ENCODE data around the gene C17orf113.

DNA sequence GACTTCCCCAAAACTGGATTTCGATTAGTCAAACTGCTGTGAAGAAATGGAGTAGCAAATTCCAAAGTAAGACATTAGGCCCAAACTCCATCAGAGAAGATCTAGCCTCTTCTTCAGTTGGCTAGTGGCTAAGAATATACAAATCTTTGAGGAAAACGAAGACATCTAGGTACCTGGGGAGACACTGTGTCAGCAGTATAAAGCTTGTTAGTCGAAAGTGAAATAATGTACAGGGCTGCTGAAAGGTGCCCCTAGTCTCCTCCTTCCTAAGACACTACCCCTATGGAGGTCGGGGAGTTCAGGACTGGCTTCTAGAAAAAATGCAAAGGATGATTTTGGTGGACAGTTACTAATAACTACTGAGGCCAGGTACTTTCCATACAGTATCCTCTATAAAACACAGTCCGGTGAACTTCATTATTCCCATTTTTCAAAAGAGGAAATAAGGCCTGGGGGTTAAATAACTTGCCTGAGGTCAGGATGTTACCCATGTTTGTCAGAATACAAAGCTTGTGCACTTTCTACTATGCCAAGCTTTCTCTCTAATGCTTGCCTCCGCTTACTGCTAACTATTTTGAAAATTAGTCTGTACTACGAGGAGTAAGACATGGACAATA is 48.1 kb downstream of the C17orf113 start:
- TF ChIP-seq, protein P1, sequence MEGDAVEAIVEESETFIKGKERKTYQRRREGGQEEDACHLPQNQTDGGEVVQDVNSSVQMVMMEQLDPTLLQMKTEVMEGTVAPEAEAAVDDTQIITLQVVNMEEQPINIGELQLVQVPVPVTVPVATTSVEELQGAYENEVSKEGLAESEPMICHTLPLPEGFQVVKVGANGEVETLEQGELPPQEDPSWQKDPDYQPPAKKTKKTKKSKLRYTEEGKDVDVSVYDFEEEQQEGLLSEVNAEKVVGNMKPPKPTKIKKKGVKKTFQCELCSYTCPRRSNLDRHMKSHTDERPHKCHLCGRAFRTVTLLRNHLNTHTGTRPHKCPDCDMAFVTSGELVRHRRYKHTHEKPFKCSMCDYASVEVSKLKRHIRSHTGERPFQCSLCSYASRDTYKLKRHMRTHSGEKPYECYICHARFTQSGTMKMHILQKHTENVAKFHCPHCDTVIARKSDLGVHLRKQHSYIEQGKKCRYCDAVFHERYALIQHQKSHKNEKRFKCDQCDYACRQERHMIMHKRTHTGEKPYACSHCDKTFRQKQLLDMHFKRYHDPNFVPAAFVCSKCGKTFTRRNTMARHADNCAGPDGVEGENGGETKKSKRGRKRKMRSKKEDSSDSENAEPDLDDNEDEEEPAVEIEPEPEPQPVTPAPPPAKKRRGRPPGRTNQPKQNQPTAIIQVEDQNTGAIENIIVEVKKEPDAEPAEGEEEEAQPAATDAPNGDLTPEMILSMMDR (IDR thresholded peaks at IDR 0.05 in 8 of 11, conservative IDR thresholded peaks at IDR 0.05 in 3 of 11), result no peak
- TF ChIP-seq POLR2AphosphoS5 (IDR thresholded peaks at IDR 0.05), result no peak

Measured in spleen (tissue), 7 donors.